HG02678 (cell line): ENCODE data around the gene TBPL1.
"Not testable (repeated sequence)": the region's sequence is repeated elsewhere in the genome, so short reads cannot be mapped to it uniquely, and the experiment has no call there.

Experiments
- ATAC-seq: cut with Tn5 transposase; IDR thresholded peaks from one replicate; pipeline ENCODE4 v1.9.1; 2021; ENCODE audit warnings: mild to moderate bottlenecking, moderate library complexity; ENCODE audit not compliant: unreplicated experiment

The TBPL1 gene

GRCh38 chr6:133952815-133953633 lies at the start of gene TBPL1:
Gene TBPL1, plus strand, starts transcription at chr6:133953224. Its CDS starts 26,902 bp downstream, at chr6:133980126.
- peak; percentile 86 for ATAC-seq

GRCh38 chr6:133903855-133904254 lies 49.2 kb upstream of the TBPL1 start:
- ATAC-seq = no peak

DNA sequence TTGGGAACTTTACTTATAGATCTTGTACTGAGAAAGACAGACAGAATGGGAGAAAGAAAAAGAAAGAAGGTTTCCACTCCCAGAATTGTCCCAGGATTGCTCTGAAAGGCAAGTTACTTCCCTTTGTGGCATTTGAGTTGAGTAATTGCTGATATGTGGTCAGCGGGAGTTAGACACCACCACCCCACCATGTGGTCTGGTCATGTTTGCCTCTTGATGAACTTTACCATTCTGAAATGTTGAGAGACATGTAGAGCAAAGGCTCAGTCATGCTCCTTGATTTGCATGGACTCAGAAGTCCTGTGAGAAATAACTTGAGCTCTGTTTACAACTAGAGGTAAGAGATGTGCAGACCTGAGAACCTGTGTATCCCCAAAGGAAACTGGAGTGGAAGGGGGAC lies 47.0 kb upstream of the TBPL1 start:
- no peak for ATAC-seq

- peak; percentile 85 for ATAC-seq
These were observed 36.3 kb upstream of the TBPL1 start for GRCh38 chr6:133916650-133917151.

GRCh38 chr6:133917781-133918180 lies 35.2 kb upstream of the TBPL1 start:
- no peak for ATAC-seq

DNA sequence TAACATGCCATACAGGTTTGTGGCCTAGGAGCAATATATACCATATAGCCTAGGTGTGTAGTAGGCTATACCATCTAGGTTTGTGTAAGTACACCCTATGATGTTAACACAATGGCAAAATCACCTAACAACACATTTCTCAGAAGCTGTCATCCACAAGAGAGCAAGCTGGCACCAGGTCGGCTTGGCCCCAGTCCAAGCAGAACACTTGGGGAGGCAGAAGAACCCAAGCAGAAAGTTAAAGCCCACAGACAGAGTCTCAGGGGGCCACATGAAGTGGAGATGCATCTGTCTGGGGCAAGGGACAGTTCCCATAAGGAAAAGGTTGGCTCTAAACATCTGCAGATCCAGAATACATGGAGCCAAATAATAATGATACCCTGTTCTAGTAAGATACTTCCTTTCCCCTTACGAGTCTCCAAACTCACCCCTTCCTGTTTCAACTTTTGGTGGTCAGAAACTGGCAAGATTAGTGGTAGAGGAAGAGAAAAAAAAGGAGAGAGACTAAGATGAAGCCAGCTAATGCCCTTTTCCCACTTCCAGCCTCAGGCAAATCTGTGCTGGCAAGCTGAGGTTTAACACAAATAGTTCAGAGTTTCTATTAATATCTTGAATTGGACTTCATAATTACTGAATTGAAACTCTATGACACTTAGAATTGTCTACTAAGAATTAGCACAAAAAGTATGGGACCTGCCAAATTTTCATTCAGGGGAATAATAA lies 34.7 kb upstream of the TBPL1 start:
- no peak for ATAC-seq

DNA sequence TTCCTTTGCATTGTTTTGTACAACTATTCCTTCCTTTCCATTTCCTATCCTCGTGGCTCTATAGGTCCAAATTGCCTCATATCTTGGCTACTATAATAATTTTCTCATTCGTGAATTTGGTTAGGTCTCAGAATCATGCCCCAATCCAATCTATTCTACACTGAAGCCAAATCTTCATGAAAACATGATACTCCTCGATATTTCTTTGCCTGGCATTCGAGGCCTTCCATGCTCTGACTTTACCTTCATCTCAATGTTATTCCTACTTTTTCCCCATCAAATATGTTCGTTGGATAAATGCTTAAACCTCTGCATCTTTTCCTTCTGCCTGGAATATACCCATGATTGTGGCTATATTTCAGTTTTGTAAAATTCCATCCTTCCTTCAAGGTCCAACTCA lies 33.7 kb upstream of the TBPL1 start:
- ATAC-seq = no peak

DNA sequence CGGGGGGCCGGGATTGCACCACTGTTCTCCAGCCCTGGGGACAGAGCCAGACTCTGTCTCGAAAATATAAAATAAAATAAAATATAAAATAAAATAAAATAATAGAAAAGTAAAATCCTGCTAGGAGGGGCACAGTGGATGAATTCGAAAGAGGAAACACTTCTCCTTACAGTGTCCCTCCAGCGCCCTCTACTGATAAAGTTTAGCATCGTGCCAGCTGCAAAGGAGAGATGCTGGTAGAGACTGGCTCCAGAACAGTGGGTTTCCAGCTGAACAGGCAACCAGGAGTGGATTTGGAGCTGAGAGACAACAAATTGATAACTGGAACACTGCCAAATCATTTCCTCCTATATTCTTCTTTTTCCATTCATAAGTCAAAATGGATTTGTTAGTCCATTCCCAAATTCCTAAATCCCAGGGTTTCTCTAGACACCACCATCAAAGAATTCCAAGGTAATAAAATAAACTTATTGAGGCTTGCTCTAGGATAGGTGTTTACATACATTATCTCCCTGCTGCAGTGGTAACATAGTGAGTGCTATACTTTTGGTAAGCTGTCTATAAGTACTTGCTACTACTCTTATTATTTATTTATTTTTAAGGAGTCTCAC lies 31.7 kb upstream of the TBPL1 start:
- ATAC-seq = peak; percentile 62

DNA sequence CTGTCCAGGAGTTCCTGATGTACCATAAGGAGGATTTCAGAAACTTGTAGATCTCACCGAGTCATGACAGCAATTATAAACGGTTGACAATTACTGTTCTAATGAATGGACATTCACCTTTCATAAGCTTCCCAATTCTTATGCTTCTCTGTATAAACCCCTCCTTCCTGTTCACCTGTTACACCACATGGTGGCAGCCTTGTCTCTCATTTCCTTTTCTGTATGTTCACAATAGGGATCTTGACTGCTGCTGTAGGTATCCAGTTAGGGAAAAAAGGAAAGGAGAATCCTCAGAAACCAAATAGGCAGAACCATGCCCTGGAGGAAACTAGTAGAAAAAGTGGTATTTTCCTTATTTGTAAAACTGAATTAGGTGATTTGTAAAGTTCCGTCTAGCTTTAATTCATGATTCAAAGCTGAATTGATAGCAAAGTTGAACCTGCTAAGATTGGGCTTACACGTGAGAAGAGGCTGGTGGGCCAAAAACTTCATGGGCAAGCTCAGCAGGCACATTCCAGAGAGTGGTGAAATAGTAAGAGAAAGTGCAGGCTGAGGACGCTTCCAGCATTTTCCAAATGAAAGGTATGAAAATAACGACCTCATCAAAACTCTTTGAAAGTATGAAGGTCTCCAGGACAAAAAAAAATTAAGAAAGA lies 29.0 kb upstream of the TBPL1 start:
- peak; percentile 91 for ATAC-seq

DNA sequence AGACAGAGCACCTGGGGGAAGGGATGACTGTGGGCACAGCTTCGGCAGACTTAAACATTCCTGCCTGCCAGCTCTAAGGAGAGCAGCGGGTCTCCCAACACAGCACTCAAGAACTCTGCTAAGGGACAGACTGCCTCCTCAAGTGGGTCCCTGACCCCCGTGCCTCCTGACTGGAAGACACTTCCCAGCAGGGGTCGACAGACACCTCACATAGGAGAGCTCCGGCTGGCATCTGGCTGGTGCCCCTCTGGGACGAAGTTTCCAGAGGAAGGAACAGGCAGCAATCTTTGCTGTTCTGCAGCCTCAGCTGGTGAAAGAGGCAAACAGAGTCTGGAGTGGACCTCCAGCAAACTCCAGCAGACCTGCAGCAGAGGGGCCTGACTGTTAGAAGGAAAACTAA lies 21.8 kb upstream of the TBPL1 start:
- ATAC-seq = not testable (repeated sequence)

DNA sequence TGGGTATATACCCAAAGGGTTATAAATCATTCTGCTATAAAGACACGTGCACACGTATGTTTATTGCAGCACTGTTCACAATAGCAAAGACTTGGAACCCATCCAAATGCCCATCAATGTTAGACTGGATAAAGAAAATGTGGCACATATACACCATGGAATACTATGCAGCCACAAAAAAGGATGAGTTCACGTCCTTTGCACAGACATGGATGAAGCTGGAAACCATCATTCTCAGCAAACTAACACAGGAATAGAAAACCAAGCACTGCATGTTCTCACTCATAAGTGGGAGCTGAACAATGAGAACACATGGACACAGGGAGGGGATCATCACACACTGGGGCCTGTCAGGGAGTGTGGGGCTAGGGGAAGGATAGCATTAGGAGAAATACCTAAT lies 16.7 kb upstream of the TBPL1 start:
- ATAC-seq = not testable (repeated sequence)

DNA sequence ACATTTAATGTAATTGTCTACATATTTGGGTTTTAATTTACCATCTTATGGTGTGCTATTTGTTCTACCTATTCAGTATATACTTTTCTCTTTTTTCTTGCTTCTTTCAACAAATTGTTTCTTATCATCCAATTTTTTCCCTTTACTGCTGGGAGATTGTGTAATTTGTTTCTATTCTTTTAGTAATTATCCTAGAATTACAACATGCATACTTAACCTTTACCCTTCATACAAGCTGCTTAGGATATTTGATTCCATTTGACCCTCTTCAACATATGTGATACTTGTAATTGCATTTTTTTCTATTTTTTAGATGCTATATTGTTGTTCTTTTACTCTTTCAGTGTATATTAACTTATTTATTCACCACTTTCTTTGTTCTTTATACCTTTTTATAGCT lies 15.1 kb upstream of the TBPL1 start:
- no peak for ATAC-seq

DNA sequence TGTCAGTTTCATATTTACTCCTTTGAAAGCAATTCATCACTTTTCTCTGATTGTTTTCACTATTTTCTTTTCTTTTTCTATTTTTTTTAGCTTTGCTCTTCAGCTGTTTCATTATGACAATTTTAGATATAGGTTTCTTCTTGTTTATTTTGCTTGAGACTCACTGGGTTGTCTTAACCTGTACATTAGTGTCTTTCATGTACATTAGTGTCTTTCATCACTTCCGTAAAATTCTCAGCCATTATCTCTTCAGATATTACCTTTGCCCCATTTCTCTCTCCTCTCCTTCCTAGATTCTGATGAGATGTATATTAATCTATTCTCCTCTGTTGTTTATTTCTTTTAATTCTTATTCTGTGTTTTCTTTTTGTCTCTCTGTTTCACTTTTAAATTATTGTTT lies 14.5 kb upstream of the TBPL1 start:
- ATAC-seq = no peak

GRCh38 chr6:133939778-133940667 lies 13.0 kb upstream of the TBPL1 start:
- ATAC-seq = no peak

- no peak for ATAC-seq
These were observed 7.9 kb upstream of the TBPL1 start for GRCh38 chr6:133945158-133945557.

DNA sequence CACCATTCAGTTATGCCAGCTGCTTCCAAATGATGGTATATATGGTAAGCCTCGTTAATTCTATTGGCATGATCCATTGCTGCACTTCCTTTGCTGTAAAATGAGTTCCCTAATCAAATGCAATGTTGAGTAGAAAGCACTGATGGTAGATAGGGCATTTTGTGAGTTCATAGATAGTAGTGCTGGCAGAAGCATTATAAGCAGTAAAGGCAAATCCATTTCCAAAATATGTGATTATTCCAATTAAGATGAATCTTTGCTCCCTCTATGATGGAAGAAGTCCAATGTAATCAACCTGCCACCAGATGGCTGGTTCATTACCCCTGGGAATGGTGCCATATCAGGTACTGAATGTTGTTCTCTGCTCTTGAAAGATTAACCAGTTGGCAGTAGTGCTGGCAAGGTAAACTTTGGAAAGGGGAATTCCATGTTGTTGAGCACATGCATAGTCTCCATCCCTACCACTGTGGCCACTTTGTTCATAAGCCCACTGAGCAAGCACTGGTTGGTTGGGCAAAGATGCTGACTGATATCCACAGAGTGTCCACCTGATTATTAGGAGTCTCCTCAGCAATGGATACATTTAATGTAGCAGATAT lies 5.6 kb upstream of the TBPL1 start:
- ATAC-seq = no peak

- ATAC-seq = no peak
These were observed 4.6 kb upstream of the TBPL1 start for GRCh38 chr6:133948472-133948871.

DNA sequence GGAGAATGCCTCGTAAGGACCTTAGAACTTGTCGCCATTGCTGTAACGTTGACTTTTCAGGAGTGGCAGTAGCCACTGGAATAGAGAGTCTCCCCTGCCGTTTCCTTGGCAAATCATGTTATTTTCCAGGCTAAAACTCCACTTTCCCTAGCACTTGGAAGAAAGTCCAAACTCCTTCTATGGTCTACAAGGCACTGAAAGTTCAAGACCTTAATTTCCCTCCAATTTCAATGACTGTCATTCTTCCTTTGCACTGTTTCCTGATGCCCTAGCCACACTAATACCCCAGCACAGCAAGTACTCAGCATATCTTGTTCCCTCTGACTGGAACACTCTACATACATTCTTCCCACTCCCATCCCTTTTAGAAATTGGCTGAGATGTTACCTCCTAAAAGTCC lies 1.8 kb upstream of the TBPL1 start:
- no peak for ATAC-seq

DNA sequence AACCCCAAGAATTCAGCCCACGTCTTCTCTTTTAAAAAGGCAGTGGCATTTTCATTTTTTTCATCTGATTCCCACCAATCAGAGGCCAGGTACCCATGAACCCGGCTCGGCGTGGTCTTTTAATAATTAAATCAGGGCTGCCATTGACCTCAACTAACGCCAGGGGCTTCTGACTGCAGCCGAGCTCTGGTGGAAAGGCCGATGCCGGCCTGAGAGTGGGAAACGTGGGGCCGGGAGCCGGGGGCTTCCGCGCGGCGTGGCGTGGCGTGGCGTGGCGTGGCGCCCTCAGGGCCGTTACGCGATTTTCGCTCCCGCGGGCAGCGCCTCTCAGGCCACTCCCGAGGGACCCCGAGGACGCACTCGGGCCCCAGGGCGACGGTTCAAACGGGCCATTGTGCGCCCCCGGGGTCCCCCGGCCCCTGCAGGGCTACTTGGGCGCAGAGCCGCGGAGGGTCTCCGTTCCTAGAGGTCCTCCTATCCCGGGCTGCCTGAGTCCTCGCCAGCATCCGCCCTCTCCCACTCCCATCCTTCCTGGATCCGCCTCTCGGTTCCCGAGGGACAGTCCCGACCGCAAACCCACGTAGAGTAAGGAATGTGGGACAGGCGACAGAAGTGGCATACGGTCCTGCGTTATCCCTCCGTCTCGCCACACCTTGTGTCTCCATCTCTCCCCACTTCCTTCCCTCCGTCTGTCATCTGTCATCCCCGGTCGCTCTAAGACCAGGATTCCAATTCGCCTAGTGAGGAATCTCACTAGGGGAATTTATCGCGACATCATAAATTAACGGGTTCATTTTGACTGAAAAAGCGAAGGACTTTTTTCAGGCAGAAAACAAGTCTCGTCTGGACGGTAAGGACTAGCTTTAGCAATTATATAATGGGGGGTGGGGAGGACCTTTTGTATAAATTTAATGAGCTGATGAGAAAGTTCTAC lies 876 bp upstream of the TBPL1 start:
- peak; percentile 55 for ATAC-seq
